MM.1S (cell line): Measurements from ENCODE around the gene ERLEC1.

Experiments used
- CTCF ChIP-seq: fragments of 300-600 bp; sonication (generic); IDR thresholded peaks from 2 replicates; pipeline ENCODE4 v1.5.1; 2016; ENCODE audit warnings: antibody characterized with exemption, low read length, mixed read lengths
- EZH2 ChIP-seq: fragments of 300-600 bp; sonication (generic); optimal IDR thresholded peaks from 2 replicates; pipeline ENCODE3; 2017; ENCODE audit warnings: low read depth, mild to moderate bottlenecking, antibody characterized with exemption, low read length, mixed read lengths

GRCh38 chr2:53861824-53862223 is 75.0 kb downstream of the ERLEC1 start:
- TF ChIP-seq EZH2 (no peak), CTCF (no peak)
